ENCODE data around the gene EYA2.

EYA2 gene

GRCh38 chr20:47237715-47238114, 343.1 kb downstream of the EYA2 start:
- DNase-seq = no peak

Data from stimulated activated CD4-positive, alpha-beta T cell treated with anti-CD3 and anti-CD28 coated beads, Interleukin-1b, Interleukin-23, amount 100 ng/mL, for 48 hours (primary cell).